GM18520 (cell line): ENCODE data around the gene SLC17A3.

Experiments used
- ATAC-seq: cut with Tn5 transposase; IDR thresholded peaks from one replicate; pipeline ENCODE4 v1.9.1; 2021; ENCODE audit not compliant: unreplicated experiment

The SLC17A3 gene

GRCh38 chr6:25874118-25874517 is at the start of gene SLC17A3:
Gene SLC17A3 (minus strand): TSS chr6:25874243. CDS start chr6:25868387, 5,856 bp downstream.
- no peak for ATAC-seq

- no peak for ATAC-seq
Measured at GRCh38 chr6:25922301-25922700, 48.3 kb upstream of the SLC17A3 start.

- ATAC-seq: no peak
Measured at GRCh38 chr6:25921525-25922203, 47.6 kb upstream of the SLC17A3 start.

GRCh38 chr6:25919657-25920056 is 45.6 kb upstream of the SLC17A3 start:
- ATAC-seq: no peak

DNA sequence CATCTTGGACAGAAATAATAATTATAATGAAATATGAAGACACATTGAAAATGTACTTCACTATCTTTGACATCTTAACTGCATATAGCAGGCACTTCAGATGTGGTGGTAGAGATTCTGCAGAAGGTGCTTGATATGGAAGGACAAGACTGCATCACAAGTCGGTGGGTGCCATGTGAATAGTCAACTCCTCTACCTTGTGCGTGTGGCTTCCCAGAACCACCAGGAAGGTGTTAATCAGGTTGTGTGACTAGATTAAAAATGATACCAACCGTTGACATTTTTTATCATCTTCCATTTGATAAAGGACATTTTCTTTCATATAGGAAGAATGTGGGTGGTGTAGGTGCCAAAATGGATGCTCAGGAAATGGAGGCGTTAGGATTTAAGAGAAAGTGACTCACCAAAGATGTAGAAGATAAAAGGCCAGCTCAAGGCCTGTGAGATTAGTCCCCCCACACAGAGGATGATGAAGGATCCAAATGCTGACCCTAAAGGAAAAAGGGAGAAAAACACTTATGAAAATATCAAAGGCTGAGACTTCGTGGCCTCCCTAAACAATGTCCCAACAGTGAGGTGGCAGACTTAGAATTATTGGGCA is 44.1 kb upstream of the SLC17A3 start:
- no peak for ATAC-seq

GRCh38 chr6:25916789-25917490 is 42.9 kb upstream of the SLC17A3 start:
- ATAC-seq: no peak

DNA sequence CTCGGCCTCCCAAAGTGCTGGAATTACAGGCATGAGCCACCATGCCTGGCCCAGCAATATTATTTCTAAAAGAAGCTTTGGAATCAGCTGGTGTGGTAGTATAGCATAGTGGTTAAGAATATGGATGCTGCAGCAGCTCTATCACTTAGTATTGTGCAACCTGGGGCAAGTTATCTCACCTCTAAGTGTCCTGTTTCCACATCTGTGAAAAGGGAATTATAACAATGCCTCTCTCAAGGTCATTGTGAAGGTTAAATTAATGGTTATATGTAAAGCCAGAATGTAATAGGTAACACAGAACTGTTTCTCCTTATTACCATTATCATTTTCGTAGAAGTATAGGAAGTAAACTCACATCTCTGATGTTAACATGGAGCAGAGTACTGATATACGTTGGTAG is 42.3 kb upstream of the SLC17A3 start:
- no peak for ATAC-seq

- no peak for ATAC-seq
Measured at GRCh38 chr6:25913741-25914140, 39.7 kb upstream of the SLC17A3 start.

DNA sequence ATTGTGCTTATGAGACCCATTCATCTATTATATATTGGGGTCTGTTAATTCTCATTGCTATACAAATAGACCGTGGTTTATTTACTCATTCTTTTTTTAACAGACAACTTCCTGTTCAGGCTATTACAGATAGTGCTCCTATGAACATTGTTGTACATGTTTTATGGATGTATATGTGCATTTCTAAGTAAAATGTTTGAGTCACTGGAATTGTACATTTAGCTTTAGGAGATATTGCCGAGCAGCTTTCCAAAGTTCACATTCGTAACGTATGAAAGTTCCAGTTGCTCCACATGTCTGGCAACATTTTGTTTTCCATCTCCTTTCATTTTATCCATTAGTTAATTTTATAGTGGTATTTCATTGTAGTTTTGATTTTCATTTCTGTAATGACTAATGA is 37.3 kb upstream of the SLC17A3 start:
- ATAC-seq: no peak

DNA sequence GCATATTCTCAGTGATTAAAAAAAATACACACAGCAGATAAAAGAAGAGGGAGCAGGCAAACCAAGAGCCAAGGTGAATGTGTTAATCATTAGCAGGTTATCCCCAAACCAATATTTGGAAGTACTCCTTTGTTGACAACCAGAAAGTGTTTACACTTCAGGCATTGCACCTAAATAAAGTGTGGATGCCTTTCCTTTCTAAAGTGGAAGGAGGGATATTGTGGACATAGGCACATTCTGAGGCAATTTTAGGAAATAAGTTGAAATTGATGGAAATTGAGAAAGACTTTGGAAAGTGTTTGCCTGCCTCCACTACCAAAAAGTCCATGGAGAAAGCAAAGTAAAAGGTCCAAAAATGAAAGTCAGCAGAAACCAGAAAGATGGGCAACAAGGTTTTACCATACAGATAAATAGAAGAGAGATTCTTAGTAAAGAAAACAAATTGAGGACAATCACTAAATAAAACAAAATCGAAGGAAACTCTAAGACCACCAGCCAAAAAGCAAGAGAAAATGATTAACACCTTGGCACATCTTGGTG is 33.5 kb upstream of the SLC17A3 start:
- no peak for ATAC-seq

- ATAC-seq: no peak
Measured at GRCh38 chr6:25903467-25904099, 29.5 kb upstream of the SLC17A3 start.

- no peak for ATAC-seq
Measured at GRCh38 chr6:25902071-25902470, 28.0 kb upstream of the SLC17A3 start.

GRCh38 chr6:25900843-25901242 is 26.8 kb upstream of the SLC17A3 start:
- no peak for ATAC-seq

DNA sequence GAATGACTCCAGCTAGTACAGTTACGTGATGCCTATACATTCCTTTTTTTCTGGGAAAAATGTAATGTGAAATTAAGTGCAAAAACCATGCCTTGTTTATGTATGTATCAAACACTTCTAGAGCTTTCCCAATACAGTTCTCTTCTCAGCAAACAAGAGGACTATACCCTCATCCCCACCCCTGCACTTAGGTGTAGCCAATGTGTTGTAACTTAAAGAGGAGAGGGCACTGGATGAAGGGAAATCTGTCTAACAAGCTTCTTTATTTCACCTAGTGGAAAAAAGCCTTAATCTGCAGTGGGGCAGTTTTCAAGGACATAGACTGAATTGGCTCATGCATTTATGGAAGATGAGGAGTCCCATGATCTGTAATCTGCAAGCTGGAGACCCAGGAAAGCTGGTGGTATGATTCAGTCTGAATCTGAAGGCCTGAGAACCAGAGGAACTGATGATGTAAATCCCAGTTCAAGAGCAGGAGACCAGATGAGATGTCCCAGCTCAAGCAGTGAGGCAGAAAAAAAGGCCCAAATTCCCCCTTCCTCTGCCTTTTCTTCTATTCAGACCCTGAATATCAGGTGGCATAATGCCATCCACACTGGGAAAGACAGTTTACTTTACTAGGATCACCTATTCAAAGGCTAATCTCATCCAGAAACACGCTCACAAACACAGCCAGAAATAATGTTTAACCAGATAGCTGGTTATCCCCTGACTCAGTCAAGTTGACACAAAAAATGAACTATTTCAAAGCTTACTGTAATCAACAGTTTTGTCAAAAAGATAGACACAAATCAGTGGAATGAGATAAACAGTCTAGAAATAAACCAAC is 25.8 kb upstream of the SLC17A3 start:
- ATAC-seq: no peak

DNA sequence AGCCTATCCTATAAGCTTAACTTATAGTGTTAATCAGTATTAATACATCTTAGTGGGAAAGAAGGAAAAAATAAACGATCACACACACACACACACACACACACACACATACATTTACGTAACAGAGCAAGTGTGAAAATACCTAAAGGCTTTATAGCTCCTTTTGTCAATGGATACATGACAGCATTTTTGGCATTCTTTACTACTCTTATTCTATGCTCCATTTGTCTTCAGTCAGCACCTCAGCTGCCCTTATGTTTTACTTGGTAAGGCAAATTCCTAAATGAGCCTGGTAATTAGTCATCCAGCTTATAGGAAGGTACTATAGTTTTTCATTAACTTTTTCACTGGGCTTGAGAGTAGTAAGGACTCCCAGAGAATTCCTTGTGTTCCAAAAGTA is 25.1 kb upstream of the SLC17A3 start:
- no peak for ATAC-seq

GRCh38 chr6:25898289-25898977 is 24.4 kb upstream of the SLC17A3 start:
- ATAC-seq: no peak

DNA sequence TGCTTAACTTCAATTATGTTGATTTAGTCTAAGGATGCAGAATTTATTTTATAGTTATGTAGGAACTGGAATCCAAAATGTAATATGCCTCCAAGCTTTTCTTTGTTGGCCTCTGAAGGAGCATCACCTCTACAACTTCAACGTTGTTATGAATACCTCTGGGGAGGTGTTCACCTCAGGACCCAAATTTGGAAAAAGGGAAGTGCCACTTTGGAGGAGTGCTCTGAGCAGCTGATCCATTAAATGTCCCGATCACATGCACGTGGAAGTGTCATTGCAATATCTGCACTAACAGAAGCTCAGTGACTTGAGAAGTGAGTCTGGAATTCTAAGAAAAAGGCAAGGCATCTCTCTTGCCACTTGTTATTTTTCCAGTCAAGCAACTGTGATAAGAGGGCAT is 22.2 kb upstream of the SLC17A3 start:
- ATAC-seq: no peak

DNA sequence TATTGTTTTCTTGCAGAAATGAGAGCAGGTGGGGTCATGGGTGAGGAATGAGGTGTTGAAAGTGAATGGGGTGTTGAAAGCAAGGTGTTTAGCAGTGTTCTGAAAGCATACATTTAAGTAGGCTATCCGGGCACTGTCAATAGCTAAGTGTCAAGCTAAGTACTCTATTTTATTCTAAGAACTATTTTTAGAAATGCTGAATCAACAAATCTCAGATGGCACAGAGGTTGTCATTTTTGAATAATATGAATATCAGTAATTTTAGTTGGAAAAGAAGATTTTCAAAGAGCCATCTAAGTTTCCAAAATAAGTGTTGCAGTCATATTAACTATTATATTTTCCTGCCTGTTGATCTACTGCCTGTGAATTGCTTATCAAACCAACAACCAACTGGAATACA is 21.7 kb upstream of the SLC17A3 start:
- no peak for ATAC-seq

DNA sequence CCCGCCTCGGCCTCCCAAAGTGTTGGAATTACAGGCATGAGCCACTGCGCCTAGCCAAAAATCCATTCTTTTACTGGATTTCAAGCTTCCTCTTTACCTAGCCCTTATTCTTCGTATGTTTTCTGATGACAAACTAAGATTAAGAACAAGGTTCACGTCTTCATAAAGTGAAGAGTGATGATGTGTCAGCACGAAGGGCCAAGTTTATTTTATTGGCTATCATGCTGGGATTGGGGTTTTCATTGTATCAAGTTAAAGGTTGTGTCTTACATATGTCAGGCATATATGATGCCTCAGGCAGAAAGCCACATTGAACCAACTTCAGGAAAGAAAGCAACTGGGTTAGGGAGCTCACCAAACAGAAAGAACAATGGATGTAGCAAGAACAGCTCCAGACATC is 19.7 kb upstream of the SLC17A3 start:
- no peak for ATAC-seq

- no peak for ATAC-seq
Measured at GRCh38 chr6:25892877-25893276, 18.8 kb upstream of the SLC17A3 start.
